ENCODE results near the gene TOE1.
"Not testable (repeated sequence)": the region's sequence is repeated elsewhere in the genome, so short reads cannot be mapped to it uniquely, and the experiment has no call there.

Gene TOE1

GRCh38 chr1:45339789-45340558 is at the start of gene TOE1, which contains the start of gene MUTYH:
Gene TOE1, plus strand, starts transcription at chr1:45340170. Its CDS starts 83 bp downstream, at chr1:45340253.
Gene MUTYH, minus strand, starts transcription at chr1:45340440. Its CDS starts 5,935 bp downstream, at chr1:45334505.
- DNase-seq (ENCODE audit: insufficient read length, low spot score): peak; percentile 88
- FAIRE-seq: peak; percentile 72

GRCh38 chr1:45291002-45291401 is 49.0 kb upstream of the TOE1 start:
- not testable (repeated sequence) for DNase-seq (ENCODE audit: insufficient read length, low spot score); FAIRE-seq

GRCh38 chr1:45291716-45292115 is 48.3 kb upstream of the TOE1 start:
- DNase-seq (ENCODE audit: insufficient read length, low spot score) (no peak), FAIRE-seq (no peak)

GRCh38 chr1:45297666-45298356 is 42.2 kb upstream of the TOE1 start:
- no peak for DNase-seq (ENCODE audit: insufficient read length, low spot score)
- no peak for FAIRE-seq

- DNase-seq (ENCODE audit: insufficient read length, low spot score) (no peak), FAIRE-seq (no peak)
Observed at GRCh38 chr1:45299296-45299695, 40.7 kb upstream of the TOE1 start.

GRCh38 chr1:45299981-45300668 is 39.8 kb upstream of the TOE1 start:
- FAIRE-seq (no peak), DNase-seq (ENCODE audit: insufficient read length, low spot score) (peak; percentile 61)

- FAIRE-seq: no peak
Observed at GRCh38 chr1:45300669-45300997, 39.3 kb upstream of the TOE1 start.

GRCh38 chr1:45302505-45303150 is 37.3 kb upstream of the TOE1 start:
- FAIRE-seq: no peak
- DNase-seq (ENCODE audit: insufficient read length, low spot score): no peak

More at GRCh38 chr1:45300669-45300997, 39.3 kb upstream of the TOE1 start:
- no peak for DNase-seq (ENCODE audit: insufficient read length, low spot score)

- DNase-seq (ENCODE audit: insufficient read length, low spot score) (peak; percentile 91), FAIRE-seq (no peak)
Observed at GRCh38 chr1:45303520-45304310, 36.3 kb upstream of the TOE1 start.

- no peak for FAIRE-seq
- DNase-seq (ENCODE audit: insufficient read length, low spot score): no peak
Observed at GRCh38 chr1:45304311-45305081, 35.5 kb upstream of the TOE1 start.

- FAIRE-seq (no peak), DNase-seq (ENCODE audit: insufficient read length, low spot score) (no peak)
Observed at GRCh38 chr1:45305231-45305630, 34.7 kb upstream of the TOE1 start.

GRCh38 chr1:45306319-45306718 is 33.7 kb upstream of the TOE1 start:
- no peak for FAIRE-seq
- DNase-seq (ENCODE audit: insufficient read length, low spot score): no peak

- DNase-seq (ENCODE audit: insufficient read length, low spot score) (no peak), FAIRE-seq (no peak)
Observed at GRCh38 chr1:45306905-45307304, 33.1 kb upstream of the TOE1 start.

GRCh38 chr1:45314266-45314665 is 25.7 kb upstream of the TOE1 start:
- FAIRE-seq (no peak), DNase-seq (ENCODE audit: insufficient read length, low spot score) (no peak)

GRCh38 chr1:45317166-45317565 is 22.8 kb upstream of the TOE1 start:
- DNase-seq (ENCODE audit: insufficient read length, low spot score) (no peak), FAIRE-seq (no peak)

- DNase-seq (ENCODE audit: insufficient read length, low spot score) (no peak), FAIRE-seq (no peak)
Observed at GRCh38 chr1:45319761-45320160, 20.2 kb upstream of the TOE1 start.

GRCh38 chr1:45321444-45321843 is 18.5 kb upstream of the TOE1 start:
- FAIRE-seq (no peak), DNase-seq (ENCODE audit: insufficient read length, low spot score) (no peak)

- DNase-seq (ENCODE audit: insufficient read length, low spot score): no peak
- FAIRE-seq: no peak
Observed at GRCh38 chr1:45322486-45323040, 17.4 kb upstream of the TOE1 start.

GRCh38 chr1:45325851-45326506 is 14.0 kb upstream of the TOE1 start:
- no peak for DNase-seq (ENCODE audit: insufficient read length, low spot score)
- no peak for FAIRE-seq

Data from HTR-8/SVneo (cell line).